WI38 (cell line): Measurements from ENCODE around the gene MIB2.

Source experiments
- H3K4me3 ChIP-seq: 2 replicates; pipeline ENCODE4 v1.5.1; 2011; ENCODE audit warnings: low read depth, mild to moderate bottlenecking, control low read depth, low read length
- TF ChIP-seq, protein P1 (sequence below): IDR thresholded peaks from 2 replicates; pipeline ENCODE4 v1.5.1; 2012; ENCODE audit warnings: low read depth, mild to moderate bottlenecking, control low read depth, low read length

The MIB2 gene

DNA sequence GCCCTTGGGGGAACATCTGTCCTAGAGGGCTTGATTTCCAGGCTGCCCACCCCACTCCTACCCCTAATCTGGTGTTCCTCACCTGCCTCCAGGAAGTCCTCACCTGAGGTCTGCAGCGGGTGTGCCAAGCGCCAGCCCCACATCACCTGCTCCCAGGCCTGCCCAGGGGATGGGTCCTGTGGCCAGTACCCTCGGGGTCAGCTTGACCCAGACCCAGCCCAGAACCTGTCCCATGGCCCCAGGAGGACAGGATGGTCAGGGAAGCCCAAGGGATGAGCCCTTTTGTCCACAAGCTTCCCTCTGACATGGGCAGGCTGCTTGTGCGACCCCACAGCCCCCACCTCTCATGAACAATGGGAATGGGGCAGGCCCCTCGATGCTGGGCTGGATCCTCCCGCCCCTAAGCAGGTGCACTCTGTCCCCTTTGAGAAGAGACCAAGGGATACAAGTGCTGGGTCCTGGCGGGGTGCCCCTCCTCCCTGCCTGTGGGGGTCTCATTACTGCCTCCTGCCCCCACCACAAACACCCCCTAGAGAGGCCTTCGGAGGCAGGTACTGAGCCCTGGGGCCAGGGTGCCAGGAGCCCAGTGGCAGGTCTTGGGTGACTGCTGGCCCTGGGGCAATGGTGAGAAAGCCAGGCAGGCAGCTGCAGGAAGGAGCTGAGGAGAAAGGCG, 3.2 kb downstream of the MIB2 start:
- H3K4me3 ChIP-seq = no peak overlapping the region
- TF ChIP-seq, protein P1, sequence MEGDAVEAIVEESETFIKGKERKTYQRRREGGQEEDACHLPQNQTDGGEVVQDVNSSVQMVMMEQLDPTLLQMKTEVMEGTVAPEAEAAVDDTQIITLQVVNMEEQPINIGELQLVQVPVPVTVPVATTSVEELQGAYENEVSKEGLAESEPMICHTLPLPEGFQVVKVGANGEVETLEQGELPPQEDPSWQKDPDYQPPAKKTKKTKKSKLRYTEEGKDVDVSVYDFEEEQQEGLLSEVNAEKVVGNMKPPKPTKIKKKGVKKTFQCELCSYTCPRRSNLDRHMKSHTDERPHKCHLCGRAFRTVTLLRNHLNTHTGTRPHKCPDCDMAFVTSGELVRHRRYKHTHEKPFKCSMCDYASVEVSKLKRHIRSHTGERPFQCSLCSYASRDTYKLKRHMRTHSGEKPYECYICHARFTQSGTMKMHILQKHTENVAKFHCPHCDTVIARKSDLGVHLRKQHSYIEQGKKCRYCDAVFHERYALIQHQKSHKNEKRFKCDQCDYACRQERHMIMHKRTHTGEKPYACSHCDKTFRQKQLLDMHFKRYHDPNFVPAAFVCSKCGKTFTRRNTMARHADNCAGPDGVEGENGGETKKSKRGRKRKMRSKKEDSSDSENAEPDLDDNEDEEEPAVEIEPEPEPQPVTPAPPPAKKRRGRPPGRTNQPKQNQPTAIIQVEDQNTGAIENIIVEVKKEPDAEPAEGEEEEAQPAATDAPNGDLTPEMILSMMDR = no peak

DNA sequence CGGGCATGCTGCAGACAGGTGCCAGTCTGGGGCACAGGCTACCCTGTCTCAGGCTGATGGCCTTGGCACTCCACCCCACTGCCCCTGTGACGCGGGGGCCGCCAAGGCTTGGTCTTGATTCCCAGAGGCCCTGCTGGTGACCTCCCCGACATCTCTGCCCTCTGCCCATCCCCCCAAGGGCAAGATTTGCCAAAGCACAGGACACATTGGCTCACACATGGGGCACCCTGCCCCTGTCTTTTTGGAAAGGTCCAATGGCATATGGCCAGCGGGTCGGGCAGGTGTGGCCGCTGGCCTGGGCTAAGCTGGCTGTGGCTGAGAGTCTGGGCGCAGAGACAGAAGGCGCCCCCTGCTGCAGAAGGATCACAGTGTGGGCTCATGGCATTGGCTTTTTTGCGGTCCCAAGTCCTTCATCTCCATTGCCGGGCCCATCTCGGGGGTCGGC, 4.6 kb downstream of the MIB2 start:
- H3K4me3 ChIP-seq = no peak overlapping the region
- TF ChIP-seq, protein P1 = no peak

DNA sequence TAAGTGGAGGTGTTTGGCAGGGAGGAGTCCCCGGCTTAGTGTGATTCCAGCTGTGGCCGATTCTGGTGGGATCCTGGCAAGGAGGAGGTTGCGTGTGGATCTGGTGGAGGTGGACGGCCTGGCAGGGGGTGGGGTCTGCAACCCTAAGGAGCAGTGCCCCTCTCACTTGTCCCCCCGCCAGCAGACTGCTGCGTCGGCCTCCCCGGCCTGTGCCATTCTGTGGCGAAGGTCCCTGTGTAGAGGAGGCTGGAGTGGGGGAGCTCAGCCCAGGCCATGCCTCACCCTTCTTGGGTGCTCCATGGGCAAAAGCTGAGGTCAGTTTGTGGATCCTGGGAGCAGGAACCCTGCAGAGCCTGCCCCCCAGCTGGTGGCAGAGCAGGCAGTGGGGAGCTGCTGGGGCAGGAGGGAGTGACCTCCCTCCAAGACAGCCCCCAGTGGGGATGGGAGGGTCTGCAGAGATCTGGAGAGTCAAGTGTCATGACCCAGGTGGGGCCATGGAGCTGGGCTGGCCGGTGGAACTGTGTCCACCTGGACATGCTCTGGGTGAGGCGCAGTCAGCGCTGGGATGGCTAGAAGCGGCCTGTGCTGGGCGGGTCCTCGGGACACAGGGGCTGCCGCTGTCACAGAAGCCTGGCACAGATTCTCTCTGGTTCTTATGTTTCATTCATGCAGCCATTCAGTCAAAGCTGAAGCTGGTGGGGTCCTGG, 5.3 kb downstream of the MIB2 start:
- H3K4me3 ChIP-seq = no peak overlapping the region
- TF ChIP-seq, protein P1 = no peak

DNA sequence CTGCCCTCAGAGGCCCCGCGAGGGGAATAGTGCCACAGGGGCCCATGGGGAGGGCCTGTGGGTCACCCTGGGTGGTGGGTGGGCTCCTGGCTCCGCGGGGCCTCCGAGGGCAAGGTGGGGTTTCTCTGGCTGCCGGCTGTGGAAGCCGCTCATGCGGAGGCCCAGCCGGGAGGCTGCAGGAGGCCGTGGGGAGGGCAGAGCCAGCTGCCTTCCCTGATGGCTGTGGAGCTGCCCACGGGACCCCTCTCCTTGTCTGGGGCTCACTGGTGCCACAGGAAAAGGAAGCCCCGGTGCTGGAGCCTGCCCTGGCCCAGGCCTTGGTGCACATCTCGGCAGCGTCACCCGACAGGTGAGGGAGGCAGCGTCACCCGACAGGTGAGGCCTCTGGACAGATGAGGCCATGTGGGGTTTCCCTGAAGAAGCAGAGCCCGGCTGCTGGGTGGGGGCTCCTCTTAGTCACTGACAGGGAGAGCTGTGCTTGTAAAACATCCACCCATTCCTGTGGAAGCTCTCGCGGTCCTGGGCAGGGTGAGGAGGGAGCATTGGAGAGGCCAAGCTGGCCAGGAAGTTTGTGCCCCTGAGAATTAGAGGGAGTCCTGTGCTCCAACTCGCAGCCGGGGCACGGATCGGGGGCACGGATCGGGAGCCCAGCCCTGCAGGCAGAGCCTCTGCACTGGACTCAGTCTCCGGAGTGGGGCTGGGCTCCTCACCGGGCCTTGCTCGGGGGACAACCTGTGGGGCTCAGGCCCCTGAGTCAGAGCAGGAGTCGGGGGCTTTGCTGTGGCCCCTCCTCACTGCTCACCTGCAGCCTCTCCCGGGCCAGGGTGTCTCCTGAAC, 6.1 kb downstream of the MIB2 start:
- TF ChIP-seq, protein P1 = no peak
- no peak overlapping the region for H3K4me3 ChIP-seq

DNA sequence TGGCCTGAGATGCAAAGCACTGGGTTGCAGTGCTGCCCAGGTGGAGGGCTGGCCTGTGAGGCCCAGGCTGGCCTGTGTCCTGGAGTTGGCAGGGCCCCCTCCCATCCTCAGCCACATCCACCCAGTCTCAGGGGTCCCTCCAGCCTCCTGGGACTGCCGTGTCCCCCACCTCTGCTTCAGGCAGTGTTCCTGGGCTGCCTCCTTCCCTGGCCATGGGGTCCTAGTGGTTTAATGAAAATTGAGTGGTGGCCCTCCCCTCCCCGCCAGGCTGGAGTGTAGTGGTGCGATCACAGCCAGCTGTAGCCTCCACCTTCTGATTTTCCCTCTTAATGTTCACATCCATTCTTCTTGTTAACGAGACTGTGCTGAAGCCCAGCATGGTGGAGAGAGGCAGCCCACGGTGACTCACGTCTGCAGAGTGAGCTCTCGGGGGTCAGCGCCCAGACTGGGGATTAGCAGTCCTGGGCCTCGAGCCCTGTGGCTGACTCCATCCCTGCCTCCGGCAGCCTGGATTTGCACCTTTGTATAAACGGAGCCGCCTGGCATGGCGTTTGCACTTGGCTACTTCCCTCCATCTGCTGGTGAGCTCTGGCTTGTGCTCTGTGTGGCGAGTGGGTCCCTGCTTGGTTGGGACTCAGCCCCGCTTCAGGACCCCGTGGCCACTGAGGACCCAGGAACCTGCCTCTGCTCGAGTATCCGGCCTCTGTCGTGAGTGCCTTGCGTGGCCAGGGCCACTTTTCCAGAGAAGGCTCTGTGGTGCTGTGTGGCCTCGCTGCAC, 6.9 kb downstream of the MIB2 start:
- TF ChIP-seq, protein P1 = no peak
- no peak overlapping the region for H3K4me3 ChIP-seq

DNA sequence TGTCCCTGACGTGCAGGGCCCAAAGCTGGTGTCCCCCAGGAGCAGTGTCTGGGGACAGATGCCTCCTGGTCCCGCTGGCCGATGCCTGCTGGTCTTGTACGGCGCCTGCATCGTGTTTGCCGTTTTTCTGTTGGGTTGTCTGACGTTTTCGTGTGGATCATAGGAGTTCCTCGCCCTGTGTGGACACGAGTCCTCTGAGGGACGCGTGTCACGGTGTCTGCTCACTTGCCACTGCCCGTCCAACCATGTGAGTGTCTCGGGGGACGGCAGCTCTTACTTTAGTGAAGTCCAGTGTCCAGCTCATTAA, 7.4 kb downstream of the MIB2 start:
- no peak overlapping the region for H3K4me3 ChIP-seq
- TF ChIP-seq, protein P1 = no peak
